Forelimb muscle (tissue), 1 donor: Measurements from ENCODE around the gene TBC1D21. TPM values are rescaled to one million over a fixed set of nuclear protein-coding genes. Genes with fewer than 3 reads are reported as not detected.

Experiments used
- DNase-seq: peaks from one replicate; pipeline ENCODE4 v3.0.0-alpha.2; 2013; ENCODE audit warnings: low read depth
- polyA plus RNA-seq: library from polyadenylated mRNA; unstranded; fragments of 120-200 nt; gene quantifications from one replicate; pipeline ENCODE4 v1.2.1, GENCODE V29; 2013; ENCODE audit not compliant: insufficient read length

The TBC1D21 gene, protein sequence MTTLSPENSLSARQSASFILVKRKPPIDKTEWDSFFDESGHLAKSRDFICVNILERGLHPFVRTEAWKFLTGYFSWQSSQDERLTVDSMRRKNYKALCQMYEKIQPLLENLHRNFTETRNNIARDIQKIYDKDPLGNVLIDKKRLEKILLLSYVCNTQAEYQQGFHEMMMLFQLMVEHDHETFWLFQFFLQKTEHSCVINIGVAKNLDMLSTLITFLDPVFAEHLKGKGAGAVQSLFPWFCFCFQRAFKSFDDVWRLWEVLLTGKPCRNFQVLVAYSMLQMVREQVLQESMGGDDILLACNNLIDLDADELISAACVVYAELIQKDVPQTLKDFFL
- polyA plus RNA-seq: not detected

DNA sequence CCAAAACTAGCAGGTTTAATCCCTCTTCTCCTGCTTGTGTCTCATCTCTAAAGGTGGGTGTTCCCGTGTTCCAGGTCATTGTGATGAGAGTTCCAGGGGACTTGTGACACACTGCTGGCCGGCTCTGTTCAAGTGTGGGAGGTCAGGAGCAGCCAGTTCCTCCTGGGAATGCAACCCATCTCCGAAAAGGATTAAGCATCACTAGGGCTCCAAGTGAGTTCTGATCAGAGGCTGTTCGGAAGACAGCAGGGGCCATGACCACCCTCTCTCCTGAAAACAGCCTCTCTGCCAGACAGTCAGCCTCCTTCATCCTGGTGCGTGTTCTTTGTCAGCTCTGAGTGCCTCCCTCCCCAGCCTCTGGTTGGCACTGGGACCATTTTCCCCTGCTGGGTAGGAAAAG lies at the start of gene TBC1D21:
TBC1D21 (plus strand) TSS at position 109 of the 400 bp plus-strand sequence; CDS start at position 255, 146 bp downstream.
- no peak for DNase-seq

DNA sequence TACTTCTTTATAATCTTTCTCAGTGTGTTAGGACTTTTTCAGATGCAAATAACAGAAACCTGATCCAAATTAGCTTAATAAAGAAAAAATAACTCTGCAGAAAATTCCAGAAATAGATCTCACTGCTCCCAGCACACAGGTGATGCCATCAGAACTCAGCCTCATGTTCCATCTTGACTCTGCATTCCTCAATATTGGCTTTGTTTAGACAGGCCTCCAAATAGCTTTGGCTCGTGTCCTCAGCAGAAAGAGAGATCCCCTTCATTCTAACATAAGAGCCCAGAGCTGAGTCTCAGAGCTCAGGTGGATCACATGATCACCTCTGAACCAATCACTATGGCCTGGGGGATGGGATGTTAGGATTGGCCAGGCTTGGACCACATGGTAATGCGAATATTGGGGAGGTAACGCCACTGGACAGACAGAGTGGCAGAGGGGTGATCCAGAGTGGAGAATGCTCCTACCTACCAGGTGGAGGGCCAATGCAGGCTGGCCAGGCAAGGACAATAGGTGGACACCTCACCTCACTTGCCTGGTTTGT lies 46.6 kb upstream of the TBC1D21 start:
- no peak for DNase-seq

DNA sequence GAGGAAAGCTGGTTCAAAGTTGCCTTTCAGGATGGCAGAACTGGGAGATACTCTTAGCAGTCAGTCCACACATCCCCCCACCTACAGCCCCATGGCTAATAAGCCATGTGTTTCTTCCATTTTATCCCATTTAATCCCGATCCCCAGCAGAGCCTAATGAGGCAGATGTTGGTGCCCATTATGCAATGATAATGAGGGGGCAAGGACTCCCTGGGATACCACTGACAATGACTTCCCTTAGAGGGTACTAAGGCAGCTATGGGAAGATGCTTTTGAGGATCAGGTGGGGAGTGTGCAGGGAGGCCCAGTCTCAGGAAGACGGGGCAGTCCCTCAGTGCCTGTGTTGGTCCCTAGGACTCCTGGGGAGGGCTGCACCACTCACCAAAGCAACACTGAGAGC lies 43.8 kb upstream of the TBC1D21 start:
- no peak for DNase-seq

- no peak for DNase-seq
These were observed 40.7 kb upstream of the TBC1D21 start for GRCh38 chr15:73832657-73833056.

DNA sequence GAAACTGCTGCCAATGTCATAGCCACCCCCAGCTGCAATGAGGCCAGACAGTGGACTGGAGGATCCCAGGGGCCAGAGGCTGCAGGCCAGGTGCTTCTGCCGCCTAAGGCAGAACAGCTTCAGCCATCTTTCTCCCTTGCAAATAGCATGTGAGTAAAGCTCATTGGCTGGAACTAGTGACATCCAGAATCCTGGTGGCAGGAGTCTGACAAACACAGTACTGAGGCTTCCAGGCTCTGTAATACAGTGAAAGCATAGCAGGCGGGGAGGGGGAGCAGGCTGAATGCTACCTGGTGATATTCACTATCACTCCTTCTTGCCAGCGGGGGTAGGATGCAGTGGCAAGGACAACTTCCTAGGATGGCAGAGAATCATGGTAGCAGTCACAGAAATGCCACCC lies 36.5 kb upstream of the TBC1D21 start:
- no peak for DNase-seq

- no peak for DNase-seq
These were observed 34.4 kb upstream of the TBC1D21 start for GRCh38 chr15:73838831-73839426.

- no peak for DNase-seq
These were observed 33.5 kb upstream of the TBC1D21 start for GRCh38 chr15:73839699-73840377.

GRCh38 chr15:73840771-73841170 lies 32.6 kb upstream of the TBC1D21 start:
- no peak for DNase-seq

- DNase-seq: no peak
These were observed 31.3 kb upstream of the TBC1D21 start for GRCh38 chr15:73841756-73842725.

DNA sequence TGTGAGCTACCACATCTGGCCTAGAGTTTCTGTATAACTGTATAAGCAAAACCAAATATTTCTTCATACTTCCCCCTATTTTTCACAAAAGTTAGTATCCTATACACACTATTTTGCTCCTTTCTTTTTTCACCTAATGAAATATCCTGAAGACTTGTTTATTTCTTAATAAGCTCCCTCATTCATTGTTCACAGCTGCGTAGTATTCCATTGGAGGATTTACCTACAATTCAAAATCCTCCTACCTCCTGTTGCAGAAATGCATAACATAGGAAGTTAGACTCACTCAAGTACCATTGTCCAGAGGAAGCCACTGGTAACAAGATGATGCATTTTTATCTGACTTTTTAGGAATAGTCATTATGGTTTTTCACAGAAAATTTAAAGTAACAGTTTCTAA lies 29.6 kb upstream of the TBC1D21 start:
- no peak for DNase-seq

DNA sequence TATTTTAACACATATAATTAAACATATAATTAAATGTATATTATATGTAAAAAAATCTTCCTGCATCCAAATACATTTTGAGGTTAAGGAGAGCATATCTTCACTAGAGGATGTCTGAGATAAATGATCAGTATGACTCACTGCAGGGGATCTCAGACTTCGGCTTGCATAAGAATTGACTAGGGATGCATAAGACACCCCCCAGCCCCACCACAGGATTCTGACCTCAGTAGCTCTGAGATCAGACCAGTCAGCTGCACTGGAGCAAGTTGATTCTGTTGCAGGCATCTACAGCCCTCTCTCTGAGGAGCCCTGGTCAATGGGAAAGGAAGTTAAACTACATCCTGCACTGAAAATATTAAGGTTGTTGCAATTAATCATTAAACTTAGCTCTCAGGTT lies 29.0 kb upstream of the TBC1D21 start:
- DNase-seq: no peak

- DNase-seq: no peak
These were observed 27.9 kb upstream of the TBC1D21 start for GRCh38 chr15:73845507-73845906.

DNA sequence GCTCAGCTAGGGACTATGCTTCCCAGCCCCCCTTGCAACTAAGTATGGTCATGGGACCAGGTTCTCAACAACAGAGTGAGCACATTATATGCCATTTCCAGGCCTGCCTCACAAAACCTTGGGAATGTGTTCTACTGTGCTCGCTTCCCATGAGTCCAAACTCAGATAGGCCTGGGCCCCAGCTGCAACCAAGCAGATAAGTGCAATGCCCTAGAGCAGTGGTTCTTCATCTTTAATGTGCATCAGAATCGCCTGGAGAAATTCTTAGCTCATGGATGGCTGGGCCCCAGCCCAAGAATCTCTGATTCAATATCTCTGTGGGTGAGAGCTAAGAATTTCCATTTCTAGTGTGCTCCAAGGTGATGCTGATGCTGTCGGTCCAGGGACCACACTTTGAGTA lies 27.5 kb upstream of the TBC1D21 start:
- DNase-seq: no peak

- no peak for DNase-seq
These were observed 23.7 kb upstream of the TBC1D21 start for GRCh38 chr15:73849641-73850040.

DNA sequence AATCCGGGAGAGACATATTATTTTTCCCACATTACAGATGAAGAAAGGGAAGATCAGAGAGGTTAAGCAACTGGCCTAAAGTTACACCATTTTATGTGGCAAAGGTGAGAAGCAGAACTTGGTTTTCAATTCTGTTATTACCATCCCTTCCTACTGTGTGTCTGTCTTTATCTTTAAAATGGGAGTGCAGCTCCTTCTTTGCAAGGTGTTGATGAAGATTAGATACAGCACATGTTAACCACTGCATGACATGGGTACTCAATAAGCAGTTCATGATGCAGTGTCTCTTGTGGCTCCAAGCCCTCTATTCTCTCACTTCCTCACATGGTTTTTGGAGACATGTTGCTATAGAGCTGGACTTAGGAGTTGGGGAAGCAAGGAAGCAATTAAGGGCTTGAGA lies 23.1 kb upstream of the TBC1D21 start:
- no peak for DNase-seq

- peak; percentile 31 for DNase-seq
These were observed 21.7 kb upstream of the TBC1D21 start for GRCh38 chr15:73851689-73852088.

GRCh38 chr15:73852507-73852906 lies 20.9 kb upstream of the TBC1D21 start:
- no peak for DNase-seq

DNA sequence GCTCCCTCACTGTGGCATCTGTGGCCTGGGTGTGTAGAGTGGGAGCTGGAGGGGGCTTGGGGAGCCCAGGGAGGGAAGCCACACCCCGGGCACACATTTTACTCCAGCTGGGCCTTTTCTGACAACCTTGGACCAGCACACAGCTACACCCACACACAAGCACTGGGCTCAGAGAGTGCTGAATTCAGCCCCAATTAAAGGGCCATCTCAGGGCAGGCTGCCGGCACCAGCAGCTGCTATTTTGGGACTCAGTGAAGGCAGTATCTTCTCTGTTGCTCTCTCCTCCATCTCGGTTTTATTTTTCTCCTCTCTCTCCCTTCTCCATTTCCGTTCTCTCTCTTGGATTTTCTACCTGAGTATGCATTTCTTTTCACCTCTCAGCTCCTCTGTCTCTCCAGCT lies 19.1 kb upstream of the TBC1D21 start:
- DNase-seq: no peak

GRCh38 chr15:73856458-73857192 lies 16.7 kb upstream of the TBC1D21 start:
- DNase-seq: no peak

DNA sequence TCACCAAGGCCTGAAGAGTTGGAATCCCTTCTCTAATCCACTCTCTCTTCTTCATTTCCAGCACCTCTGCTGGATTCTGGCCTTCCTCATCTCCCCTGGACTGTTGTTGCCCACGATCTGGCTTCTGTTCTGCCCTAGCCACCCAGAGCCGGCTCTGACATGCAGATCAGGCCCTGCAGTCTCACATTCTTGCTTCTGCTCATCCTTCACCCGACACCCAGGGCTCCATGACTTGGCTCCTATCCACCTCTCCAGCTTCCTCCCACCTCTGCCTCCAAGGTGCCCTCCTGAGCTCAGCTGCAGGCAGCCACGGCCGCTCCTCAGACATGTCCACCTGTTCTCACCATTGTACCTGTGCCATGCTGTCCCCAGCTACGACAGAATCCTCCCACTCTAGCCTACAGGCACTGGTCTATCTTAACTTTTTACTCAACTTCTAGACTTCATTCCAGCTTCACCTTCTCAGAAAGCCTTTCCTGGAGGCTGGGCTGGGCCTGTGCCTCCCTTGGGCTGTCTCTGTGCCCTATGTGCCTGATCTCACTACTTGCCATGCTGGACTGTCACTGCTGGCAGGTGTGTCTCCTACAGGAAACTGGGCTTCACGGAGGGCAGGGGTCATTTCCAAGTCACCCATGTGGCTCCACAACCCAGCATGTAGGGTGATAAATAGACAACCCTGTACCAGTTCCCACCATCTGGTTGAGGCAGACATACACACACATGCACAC lies 16.0 kb upstream of the TBC1D21 start:
- DNase-seq: no peak
